GM10248 (cell line): Measurements from ENCODE around the gene SH3RF3.

Experiments
- CTCF ChIA-PET: fragments of 300-600 bp; sonication (Branson Sonifier 250); formaldehyde crosslinking; extraction: SDS; loops from one replicate; lab custom pipeline; 2021; ENCODE audit warnings: antibody characterized with exemption; lab: Yijun Ruan, JAX
- POLR2A ChIA-PET: fragments of 350-650 bp; sonication (Branson Sonifier 250); formaldehyde crosslinking; extraction: SDS; loops from one replicate; lab custom pipeline; 2020; ENCODE audit warnings: antibody characterized with exemption; lab: Yijun Ruan, JAX
- DNase-seq: peaks from one replicate; pipeline ENCODE4 v3.0.0; 2012; ENCODE audit errors: extremely low spot score
- TF ChIP-seq, protein P1 (sequence below): IDR thresholded peaks from 2 replicates; pipeline ENCODE4 v1.5.1; 2012; ENCODE audit warnings: mild to moderate bottlenecking, low read depth; ENCODE audit errors: extremely low read depth, missing control alignments, control extremely low read depth

The SH3RF3 gene

DNA sequence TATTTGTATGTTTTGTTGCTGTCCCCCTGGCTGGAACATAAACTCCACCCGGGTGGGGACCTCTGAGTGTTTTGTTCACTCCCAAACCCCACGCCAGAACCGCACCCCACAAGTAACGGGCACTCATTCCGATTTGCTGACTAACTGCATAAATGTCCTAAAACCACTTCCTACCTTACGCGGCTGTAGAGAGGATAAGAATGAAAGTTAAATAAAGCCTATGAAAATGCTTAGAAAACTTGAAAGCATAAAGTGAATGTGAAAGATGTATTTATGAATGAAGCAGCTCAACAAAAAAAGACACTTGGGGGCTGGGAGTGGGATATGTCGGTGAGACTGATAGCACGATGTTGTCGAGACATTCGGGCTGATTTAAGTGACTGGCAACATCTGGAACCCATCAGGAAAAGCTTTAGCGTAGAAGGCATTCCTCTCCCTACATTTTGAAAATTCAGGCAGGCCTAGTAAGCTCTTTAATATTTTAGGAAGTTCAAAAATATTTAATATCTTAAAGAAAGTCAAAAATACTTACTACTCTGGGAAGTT lies 206.7 kb downstream of the SH3RF3 start:
- POLR2A ChIA-PET = no interaction called here
- CTCF ChIA-PET = no interaction called here
- TF ChIP-seq, protein P1, sequence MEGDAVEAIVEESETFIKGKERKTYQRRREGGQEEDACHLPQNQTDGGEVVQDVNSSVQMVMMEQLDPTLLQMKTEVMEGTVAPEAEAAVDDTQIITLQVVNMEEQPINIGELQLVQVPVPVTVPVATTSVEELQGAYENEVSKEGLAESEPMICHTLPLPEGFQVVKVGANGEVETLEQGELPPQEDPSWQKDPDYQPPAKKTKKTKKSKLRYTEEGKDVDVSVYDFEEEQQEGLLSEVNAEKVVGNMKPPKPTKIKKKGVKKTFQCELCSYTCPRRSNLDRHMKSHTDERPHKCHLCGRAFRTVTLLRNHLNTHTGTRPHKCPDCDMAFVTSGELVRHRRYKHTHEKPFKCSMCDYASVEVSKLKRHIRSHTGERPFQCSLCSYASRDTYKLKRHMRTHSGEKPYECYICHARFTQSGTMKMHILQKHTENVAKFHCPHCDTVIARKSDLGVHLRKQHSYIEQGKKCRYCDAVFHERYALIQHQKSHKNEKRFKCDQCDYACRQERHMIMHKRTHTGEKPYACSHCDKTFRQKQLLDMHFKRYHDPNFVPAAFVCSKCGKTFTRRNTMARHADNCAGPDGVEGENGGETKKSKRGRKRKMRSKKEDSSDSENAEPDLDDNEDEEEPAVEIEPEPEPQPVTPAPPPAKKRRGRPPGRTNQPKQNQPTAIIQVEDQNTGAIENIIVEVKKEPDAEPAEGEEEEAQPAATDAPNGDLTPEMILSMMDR = no peak
- DNase-seq = no peak

DNA sequence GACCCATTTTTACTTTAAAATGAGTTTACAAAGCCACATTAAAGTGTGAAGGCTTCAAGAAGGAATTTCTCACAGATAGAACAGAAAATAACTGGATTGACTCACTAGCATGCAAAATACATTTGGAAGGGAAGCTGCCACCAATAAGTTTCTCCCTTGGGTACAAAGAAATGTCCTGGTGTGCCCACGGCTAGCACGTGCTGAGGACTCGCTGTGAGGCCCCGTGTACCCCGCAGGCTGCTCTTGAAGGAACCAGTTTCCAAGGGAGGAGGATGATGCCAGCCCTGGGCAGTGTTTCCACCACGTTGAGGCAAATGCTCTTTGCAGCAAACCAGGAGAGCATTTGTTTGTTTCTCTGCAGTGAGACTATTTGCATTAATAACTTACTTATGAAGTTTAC lies 207.3 kb downstream of the SH3RF3 start:
- no peak for DNase-seq
- ChIA-PET POLR2A (no interaction called here), CTCF (no interaction called here)
- TF ChIP-seq, protein P1 = no peak

DNA sequence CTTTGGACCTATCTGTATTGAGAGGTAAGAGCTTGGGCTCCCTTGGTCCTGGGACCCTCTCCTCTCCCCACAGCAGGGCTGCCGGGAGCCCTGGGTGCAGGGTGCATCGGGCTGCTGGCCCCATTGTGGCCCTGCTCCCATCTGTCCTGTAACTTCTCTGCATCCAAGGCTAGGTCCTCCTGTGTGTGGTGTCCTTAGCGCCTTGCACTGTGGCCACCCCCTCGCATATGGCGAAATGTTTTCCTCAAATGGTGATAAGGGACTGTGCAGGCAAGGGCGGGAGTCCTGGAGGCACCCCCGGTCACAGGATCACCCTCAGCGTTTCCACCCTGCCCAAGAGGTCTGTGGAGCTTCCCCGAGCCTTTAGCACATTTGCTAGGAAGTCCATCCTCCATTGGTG lies 208.2 kb downstream of the SH3RF3 start:
- POLR2A ChIA-PET = no interaction called here
- no peak for DNase-seq
- CTCF ChIA-PET = no interaction called here
- TF ChIP-seq, protein P1 = no peak

DNA sequence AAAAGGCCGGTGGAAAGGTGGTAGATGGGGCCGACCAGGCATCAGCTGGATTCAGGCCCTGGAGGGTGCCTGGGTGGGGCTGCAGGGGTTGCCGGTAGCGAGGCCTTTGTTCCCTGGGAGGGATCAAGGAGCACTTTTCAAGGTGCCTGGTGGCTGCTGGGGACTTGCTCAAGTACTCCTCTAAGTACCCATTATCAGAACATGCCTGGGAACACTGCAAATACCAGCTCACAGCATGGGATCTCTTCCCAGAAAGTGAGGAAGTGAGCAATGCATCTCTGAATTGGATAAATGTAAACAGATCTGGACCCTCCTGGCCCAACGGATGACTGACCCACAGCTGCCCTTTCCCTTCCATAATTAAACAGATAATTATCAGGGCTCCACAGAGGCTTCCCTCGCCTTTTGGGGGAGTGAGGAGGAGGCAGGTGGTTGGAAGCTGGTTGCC lies 210.5 kb downstream of the SH3RF3 start:
- ChIA-PET CTCF (interaction anchor here (1.9 kb wide), 1 partner anchor 17 kb away, joined by 5 read pairs; no protein-coding TSS in a partner anchor), POLR2A (no interaction called here)
- no peak for DNase-seq
- TF ChIP-seq, protein P1 = no peak

DNA sequence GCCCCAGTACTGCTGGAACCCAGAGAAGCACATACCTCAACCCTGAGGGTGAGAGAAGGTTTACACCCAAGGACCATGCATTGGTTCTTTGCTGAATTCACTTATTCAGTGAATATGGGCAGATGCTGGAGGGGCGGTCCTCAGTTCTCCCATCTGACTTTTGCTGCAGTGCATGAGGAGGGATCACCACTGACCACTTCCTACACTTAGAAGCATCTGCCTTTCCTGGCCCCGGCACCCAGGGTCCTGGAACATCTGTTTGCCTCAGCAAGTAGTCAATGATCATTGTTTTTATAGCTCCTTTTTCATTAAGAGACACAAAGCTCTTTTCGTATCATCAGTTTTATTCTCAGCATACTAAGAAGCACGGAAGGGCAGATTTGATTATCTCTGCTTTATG lies 211.4 kb downstream of the SH3RF3 start:
- DNase-seq = no peak
- ChIA-PET CTCF (interaction anchor here (1.5 to 1.9 kb wide), 2 partner anchors 18 to 170 kb away, joined by 4 to 5 read pairs; no protein-coding TSS in a partner anchor), POLR2A (no interaction called here)
- TF ChIP-seq, protein P1 = no peak

DNA sequence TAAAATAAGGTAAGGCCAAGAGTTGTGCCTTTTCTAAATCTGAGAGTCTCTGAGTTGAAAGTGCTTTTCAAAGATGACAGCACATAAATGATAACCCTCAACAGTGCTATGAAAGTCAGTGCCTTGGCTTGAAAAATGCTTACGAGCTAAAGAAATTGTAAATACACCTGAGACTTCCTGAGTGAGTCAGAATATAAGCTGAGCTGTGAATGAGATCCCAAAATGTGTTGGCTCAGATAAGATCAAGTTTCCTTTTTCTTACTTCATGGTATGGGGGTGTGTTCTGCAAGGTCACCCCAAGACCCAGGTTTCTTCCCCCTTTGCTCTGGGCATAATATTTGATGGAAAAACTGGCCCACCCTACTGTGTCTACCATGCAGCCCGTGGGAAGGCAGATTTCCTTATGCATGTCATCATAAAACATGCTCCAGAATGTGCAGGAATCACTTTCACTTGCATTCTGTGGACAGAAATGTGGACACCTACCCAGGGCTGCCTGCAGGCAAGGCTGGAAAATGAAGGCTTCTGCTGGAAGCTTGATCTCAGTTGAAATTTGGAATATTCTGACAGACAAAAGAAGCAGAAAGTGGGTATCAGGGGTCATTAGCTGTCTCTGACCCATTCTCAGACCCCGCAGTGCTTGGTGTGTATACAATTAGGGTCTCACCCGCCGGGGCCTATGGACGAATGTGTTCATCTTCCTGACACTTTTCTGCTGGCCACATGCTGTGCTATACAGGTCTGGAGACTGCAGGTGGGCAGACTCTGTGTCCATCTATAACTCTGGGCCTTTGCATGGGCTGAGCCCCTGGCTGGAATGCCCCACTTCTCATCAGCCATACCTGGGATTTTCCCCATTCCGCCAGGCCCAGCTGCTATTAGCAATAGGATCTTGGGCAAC lies 212.6 kb downstream of the SH3RF3 start:
- ChIA-PET CTCF (interaction anchor here (1.5 kb wide), 1 partner anchor 168 kb away, joined by 4 read pairs; no protein-coding TSS in a partner anchor), POLR2A (no interaction called here)
- DNase-seq = no peak
- TF ChIP-seq, protein P1 = no peak
